GM19025 (cell line): ENCODE data around the gene CTTN.

Experiments
- ATAC-seq: cut with Tn5 transposase; IDR thresholded peaks from one replicate; pipeline ENCODE4 v1.9.1; 2021; ENCODE audit warnings: mild to moderate bottlenecking, low read depth, moderate library complexity; ENCODE audit not compliant: unreplicated experiment

The CTTN gene

DNA sequence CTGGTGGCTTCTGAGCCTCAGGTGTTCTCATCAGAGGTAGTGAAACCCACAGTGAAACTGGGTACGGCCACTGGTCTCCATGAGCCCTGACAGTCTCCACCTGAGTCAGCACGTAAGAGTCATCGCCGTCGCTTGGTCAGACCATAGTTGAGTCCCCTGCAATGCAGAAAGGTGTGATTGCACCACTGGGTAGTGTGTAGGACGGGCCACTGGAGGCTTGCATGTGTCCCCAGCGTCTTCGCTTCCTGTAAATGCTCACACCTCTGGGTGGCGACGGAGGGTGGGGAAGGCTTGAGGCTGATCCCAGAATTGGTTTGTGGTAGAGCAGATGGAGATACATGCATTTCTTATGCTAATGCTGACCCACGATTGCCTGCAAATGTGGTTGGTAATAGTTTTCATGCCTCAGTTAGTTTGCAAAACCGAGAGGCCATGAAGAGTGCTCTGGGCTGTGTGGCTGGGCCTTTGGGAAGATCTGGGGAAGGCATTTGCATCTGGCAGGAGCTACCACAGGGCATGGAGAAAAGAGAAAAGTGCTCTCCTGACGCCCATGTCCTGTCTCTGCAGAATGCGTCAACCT is 26.5 kb downstream of the CTTN start:
- no peak for ATAC-seq

GRCh38 chr11:70427436-70427835 is 29.1 kb downstream of the CTTN start:
- ATAC-seq, result no peak

DNA sequence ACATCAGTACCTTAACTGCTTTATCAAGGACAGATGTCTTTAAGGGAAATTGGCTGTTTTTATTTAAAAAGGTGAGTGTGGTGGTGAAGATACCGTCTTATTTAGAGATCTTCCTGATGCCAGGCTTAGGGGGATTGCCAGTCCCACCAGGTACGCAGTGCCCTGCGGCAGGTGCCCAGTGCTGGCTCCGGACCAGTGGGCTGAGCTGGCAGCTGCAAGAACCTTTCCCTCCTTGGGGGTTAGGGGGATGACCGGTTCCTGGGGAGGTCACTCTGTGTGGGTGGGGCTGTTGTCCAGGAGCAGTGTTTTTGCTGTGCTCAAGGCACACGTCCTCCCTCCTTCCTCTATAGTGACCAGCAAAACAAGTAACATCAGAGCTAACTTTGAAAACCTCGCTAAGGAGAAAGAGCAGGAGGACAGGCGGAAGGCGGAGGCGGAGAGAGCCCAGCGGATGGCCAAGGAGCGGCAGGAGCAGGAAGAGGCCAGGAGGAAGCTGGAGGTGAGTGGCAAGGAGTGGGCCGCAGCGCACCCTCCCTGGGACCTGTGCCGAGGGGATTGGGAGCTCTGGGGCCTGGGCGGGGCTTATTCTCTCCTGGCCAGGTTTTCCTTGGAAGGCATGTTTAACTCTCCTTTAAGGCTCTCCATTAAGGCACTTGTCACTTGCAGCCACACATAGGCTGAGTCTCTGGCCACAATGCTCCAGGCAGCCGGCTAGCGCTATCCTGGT is 30.5 kb downstream of the CTTN start:
- no peak for ATAC-seq

- ATAC-seq, result no peak
These were observed 31.0 kb downstream of the CTTN start for GRCh38 chr11:70429428-70429705.

- no peak for ATAC-seq
These were observed 31.6 kb downstream of the CTTN start for GRCh38 chr11:70429724-70430521.

DNA sequence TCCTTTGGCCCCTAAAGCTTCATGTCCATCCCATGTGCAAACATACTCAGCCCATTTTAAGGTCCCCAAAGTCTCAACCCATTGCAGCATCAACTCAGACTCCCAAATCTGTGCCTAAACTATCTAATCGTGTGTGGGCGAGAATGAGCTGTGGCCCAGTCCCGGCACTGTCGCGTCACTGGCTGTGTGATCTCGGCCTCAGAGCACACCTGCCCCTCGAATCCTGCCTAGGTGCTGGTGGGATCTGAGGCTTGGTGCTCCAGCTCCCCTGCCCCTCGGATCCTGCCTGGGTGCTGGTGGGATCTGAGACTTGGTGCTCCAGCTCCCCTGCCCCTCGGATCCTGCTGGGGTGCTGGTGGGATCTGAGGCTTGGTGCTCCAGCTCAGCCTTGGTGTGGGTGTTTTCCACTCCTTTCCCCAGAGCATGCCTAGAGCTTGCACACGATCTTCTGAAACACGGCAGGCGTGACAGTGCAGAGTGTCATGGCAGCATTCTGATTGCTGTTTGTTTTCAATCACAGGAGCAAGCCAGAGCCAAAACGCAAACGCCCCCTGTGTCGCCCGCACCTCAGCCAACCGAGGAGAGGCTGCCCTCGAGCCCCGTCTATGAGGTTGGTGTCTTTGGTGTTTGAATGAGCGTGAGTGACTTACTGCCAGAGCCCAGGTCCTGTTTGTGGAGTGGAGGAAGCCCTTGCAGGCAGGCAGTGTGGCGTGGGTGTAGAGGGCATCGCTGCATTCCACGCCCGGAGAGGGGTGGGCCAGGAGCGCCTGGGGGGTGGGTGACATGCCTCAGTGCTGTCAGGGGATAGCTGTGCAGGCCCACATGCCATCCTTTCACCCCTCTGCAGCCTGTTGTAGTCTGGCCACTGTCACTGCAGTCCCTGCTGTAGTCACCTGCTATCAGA is 32.6 kb downstream of the CTTN start:
- no peak for ATAC-seq

- ATAC-seq, result no peak
These were observed 33.3 kb downstream of the CTTN start for GRCh38 chr11:70431611-70432010.

- ATAC-seq, result no peak
These were observed 33.7 kb downstream of the CTTN start for GRCh38 chr11:70432065-70432464.

GRCh38 chr11:70432580-70432979 is 34.3 kb downstream of the CTTN start:
- no peak for ATAC-seq

DNA sequence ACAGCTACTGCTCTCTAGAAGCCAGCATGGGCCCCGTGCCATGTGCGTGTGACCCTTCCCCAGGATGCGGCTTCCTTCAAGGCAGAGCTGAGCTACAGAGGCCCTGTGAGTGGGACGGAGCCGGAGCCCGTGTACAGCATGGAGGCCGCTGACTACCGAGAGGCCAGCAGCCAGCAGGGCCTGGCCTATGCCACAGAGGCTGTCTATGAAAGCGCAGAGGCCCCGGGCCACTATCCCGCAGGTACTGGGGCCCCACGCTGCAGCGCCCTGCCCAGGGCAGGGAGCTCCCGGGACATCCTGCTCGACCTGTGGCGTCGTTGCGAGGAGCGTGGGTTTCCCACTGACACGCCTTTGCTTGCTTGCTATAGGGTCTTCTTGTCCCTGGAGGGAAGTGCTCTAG is 34.7 kb downstream of the CTTN start:
- ATAC-seq, result no peak

DNA sequence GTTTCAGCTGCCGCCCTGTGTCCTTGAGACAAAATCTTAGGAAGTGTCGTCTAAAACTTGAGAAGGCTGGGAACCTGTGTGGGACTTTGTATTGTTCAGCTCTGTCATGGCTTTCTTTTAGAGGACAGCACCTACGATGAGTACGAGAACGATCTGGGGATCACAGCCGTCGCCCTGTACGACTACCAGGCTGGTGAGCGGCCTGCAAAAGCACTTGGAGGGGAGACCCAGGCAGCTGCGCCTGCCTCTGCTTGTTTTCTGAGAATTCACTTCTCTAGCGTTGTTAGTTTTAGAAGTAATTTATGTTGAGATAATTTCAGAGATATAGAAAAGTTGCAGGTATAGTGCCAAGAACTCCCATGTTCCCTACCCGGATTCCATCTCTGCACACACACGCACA is 35.2 kb downstream of the CTTN start:
- ATAC-seq, result no peak

DNA sequence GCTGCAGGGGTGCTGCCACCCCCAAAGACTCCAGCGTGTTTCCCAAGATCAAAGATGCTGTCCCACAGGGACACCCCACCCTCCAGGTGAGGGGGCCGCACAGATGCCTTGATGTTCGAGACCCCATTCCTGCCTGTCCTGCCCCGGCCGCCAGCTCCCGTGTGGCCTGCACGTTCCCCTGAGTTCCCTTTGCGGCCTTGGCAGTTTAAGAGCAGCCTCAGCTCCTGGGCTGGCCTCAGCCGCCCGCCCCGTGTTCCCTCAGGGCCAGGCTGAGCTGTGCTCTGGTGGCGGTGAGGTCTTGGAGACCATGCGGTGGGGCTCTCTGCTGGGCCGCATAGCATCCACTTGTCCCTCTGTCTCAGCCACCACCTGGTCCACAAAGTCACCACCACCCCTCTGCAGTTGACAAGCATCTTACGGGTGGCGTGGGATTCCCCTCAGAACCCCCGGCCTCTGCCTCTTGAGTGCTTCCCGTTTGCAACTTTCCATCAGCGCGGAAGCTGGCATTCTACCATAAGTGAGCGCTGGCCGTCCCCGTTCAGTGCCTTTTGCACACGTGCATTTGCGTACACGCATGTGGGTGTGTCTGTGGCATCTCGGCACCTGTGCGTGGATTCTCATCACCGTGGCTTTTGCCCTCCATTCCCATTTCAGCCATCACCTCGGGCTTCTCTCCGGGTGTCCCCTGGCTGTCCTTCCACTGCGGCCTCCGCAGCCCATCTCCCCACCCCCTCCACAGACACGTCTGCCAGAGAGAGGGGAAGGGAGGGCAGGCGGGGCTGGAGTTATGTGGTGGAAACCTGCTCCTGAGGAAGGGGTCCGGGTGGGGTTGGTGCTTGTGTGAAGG is 35.9 kb downstream of the CTTN start:
- no peak for ATAC-seq

- no peak for ATAC-seq
These were observed 36.5 kb downstream of the CTTN start for GRCh38 chr11:70434813-70435278.

GRCh38 chr11:70435361-70435760 is 37.0 kb downstream of the CTTN start:
- no peak for ATAC-seq

- ATAC-seq, result no peak
These were observed 37.6 kb downstream of the CTTN start for GRCh38 chr11:70435765-70436500.

- no peak for ATAC-seq
These were observed 38.2 kb downstream of the CTTN start for GRCh38 chr11:70436501-70436860.

GRCh38 chr11:70437111-70437784 is 38.9 kb downstream of the CTTN start:
- no peak for ATAC-seq

DNA sequence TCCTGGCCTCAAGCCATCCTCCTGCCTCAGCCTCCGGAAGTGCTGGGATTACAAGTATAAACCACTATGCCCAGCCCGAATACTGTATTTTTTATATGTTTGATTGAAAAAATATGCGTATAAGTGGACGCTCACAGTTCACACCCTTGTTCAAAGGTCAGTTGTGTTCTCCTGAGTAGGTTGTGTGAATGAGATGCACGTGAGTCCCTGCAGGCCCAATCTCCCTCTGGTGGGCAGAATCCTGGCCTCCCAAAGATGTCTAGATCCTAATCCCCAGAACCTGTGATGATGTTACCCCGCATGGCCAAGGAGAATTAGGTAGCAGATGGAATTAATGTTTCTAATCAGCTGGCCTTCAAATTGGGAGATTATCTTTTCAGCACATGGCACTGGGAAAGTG is 41.9 kb downstream of the CTTN start:
- ATAC-seq, result no peak

DNA sequence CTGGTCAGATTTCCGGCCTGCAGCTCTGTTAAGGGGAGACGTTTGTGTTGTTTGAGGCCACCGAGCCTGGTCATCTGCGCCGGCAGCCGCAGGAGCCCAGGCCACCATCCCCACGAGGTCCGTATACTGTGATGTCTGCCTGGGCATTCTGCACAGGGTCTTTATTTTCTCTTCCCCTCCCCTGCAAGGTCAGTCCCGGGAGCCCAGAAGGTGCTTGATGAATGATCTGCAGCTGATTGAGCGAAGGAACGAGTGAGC is 45.4 kb downstream of the CTTN start:
- no peak for ATAC-seq
